Neural crest cell (in vitro differentiated cells): Measurements from ENCODE around the gene RGS8. TPM values are rescaled to one million over a fixed set of nuclear protein-coding genes. Genes with fewer than 3 reads are reported as not detected.

ENCODE experiments used
- DNase-seq: peaks from one replicate; pipeline ENCODE4 v3.0.0; 2021; ENCODE audit warnings: low read depth, mixed read lengths, low spot score
- H3K27ac Mint-ChIP-seq: one replicate; pipeline ENCODE4 v1.8.0; 2021; ENCODE audit warnings: mild to moderate bottlenecking, mixed read lengths; ENCODE audit not compliant: unreplicated experiment
- H3K27me3 Mint-ChIP-seq: 2 replicates; pipeline ENCODE4 v1.8.0; 2021; ENCODE audit warnings: low read depth, mild to moderate bottlenecking, mixed read lengths
- H3K36me3 Mint-ChIP-seq: 2 replicates; pipeline ENCODE4 v1.8.0; 2021; ENCODE audit warnings: low read depth, mild to moderate bottlenecking, mixed read lengths
- H3K4me1 Mint-ChIP-seq: 2 replicates; pipeline ENCODE4 v1.8.0; 2021; ENCODE audit warnings: mixed read lengths
- H3K4me3 Mint-ChIP-seq: one replicate; pipeline ENCODE4 v1.8.0; 2021; ENCODE audit warnings: mild to moderate bottlenecking, mixed read lengths
- H3K9me3 Mint-ChIP-seq: 2 replicates; pipeline ENCODE4 v1.8.0; 2021; ENCODE audit warnings: mixed read lengths
- total RNA-seq: library from RNA; stranded (reverse); gene quantifications from 2 replicates; pipeline ENCODE4 v1.2.1, GENCODE V29; 2021
- TF ChIP-seq, protein P1 (sequence below): fragments of 200-600 bp; sonication (generic); conservative IDR thresholded peaks from 2 replicates; pipeline ENCODE4 v1.5.0; 2021; ENCODE audit warnings: antibody characterized with exemption, mild to moderate bottlenecking

RGS8 gene
- total RNA-seq, 1 donor from 2014 or later: 1.8 TPM

DNA sequence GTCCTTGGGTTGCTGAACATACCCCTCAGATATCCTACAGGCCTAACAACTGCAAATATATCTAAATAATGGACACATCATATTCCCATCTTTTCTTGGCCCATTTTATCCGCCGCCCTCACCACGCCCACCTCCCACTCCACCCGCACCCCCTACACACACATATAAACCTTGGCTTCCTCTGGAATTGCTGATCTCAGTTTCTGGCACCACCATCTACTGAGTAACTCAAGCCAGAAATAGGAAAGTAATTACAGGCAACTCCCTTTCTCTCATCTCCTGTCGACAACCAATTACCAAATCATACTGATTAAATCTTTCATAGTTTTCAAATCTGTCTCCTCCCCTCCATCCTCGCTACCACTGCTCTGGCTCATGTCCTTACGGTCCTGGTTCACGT lies 4.7 kb downstream of the RGS8 start:
- no peak for DNase-seq
- H3K27me3 Mint-ChIP-seq: peaks cover 16% of the 10 kb centered on the region
- H3K4me3 Mint-ChIP-seq: no peak overlapping the region
- H3K4me1 Mint-ChIP-seq: peaks cover 32% of the 10 kb centered on the region
- TF ChIP-seq, protein P1, sequence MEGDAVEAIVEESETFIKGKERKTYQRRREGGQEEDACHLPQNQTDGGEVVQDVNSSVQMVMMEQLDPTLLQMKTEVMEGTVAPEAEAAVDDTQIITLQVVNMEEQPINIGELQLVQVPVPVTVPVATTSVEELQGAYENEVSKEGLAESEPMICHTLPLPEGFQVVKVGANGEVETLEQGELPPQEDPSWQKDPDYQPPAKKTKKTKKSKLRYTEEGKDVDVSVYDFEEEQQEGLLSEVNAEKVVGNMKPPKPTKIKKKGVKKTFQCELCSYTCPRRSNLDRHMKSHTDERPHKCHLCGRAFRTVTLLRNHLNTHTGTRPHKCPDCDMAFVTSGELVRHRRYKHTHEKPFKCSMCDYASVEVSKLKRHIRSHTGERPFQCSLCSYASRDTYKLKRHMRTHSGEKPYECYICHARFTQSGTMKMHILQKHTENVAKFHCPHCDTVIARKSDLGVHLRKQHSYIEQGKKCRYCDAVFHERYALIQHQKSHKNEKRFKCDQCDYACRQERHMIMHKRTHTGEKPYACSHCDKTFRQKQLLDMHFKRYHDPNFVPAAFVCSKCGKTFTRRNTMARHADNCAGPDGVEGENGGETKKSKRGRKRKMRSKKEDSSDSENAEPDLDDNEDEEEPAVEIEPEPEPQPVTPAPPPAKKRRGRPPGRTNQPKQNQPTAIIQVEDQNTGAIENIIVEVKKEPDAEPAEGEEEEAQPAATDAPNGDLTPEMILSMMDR: no peak
- no peaks in the 10 kb centered on the region for H3K9me3 Mint-ChIP-seq
- H3K27ac Mint-ChIP-seq: no peak overlapping the region
- no peaks in the 10 kb centered on the region for H3K36me3 Mint-ChIP-seq

DNA sequence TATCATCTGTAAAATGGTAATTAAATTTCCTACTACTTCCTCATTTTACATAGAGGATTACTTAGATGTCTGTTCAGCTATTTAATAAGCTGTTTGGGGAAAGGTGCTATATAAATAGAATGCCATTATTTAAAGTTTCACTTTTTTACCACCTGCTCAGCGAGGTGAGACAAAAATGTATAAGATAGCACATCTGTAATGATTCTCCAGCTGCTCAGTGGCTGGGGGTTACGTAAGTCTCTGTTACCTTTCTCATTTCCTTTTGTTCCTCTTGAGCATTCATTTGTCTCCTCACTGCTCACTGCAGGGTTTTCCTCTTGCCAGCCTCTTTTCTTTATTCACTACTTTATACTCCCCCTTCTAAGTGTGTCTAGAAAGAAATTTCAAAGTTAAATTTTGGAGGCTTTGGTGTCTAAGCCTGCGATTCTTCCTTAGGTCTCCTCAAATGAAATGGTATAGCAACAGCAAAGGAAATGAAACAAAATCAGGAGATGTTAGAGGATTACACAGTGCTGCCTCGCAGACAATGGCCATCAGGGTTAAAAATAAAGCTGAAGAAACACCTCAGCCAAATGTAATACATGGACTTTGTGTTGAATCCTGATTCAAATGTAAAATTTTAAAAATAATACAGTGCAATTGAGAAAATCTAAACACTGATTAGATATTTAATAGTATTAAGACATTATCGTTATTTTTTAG lies 6.8 kb downstream of the RGS8 start:
- TF ChIP-seq, protein P1: no peak
- Mint-ChIP-seq H3K36me3 (no peaks in the 10 kb centered on the region), H3K27me3 (peaks cover 7% of the 10 kb centered on the region), H3K4me3 (no peak overlapping the region), H3K27ac (no peak overlapping the region), H3K4me1 (peaks cover 31% of the 10 kb centered on the region), H3K9me3 (no peaks in the 10 kb centered on the region)
- DNase-seq: no peak

DNA sequence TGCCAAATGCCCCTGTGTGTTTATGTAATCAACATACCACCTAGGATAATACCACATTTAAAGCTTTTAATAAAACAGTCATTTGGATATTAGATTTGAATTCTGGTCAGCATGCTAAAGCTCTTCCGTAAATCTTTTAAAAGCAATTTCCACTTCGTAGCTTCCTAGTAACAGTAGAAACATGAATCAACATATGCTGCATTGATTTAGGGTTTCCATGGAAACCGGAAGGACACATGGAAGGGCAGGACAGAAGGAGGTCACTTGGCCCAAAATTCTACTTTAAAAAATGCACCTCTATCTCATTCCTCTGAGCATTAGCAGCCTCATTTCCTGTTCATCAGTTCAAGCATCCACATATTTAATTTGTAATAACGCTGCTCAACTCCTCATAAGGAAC lies 8.1 kb downstream of the RGS8 start:
- no peak overlapping the region for H3K27ac Mint-ChIP-seq
- H3K9me3 Mint-ChIP-seq: no peaks in the 10 kb centered on the region
- peaks cover 44% of the 10 kb centered on the region for H3K4me1 Mint-ChIP-seq
- DNase-seq: no peak
- H3K27me3 Mint-ChIP-seq: peaks cover 8% of the 10 kb centered on the region
- TF ChIP-seq, protein P1: no peak
- no peaks in the 10 kb centered on the region for H3K36me3 Mint-ChIP-seq
- no peak overlapping the region for H3K4me3 Mint-ChIP-seq

DNA sequence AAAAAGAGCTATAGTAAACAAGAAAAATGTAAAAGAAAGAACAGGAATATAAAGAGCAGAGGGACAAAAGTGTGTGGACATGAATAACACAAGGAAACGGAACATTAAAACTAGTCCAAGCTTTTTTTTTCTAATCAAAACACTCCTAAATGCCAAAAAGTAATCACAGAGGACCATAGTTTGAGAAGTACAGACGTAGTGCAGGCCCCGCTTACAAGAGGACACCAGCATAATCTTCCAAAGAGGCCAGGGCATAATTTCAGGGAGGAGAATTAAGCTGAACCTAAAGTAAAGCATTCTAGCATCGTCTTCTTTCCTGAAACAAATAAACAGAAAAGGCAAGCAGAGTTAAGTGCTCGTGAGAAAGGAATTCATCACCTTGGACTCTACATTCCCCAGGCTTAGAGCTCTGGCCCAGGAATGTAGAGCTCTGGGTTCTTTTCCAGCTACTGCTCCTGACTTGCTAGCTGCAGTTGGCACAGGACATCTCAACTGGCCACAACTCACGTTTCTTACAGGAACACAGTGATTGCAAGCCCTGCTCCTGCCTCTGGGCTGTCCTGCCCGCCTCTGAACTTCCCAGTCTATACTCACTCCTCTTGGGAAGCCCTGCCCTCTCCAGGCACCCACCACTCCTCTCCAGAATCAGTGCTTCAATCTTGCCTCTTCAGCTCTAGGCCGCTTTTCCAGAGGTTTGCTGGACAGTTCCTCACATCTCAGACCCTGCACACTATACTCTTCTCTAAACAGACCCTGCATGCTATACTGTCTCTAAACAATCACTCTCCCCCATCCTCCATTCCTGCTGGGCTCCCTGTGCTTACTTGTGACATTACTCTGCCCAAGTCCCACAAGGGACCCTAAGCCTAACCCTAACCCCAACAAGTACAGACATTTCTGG lies 9.8 kb downstream of the RGS8 start:
- Mint-ChIP-seq H3K9me3 (no peaks in the 10 kb centered on the region), H3K4me1 (peaks cover 59% of the 10 kb centered on the region), H3K27ac (no peak overlapping the region), H3K4me3 (no peak overlapping the region), H3K36me3 (no peaks in the 10 kb centered on the region), H3K27me3 (peaks cover 8% of the 10 kb centered on the region)
- no peak for DNase-seq
- TF ChIP-seq, protein P1: no peak

DNA sequence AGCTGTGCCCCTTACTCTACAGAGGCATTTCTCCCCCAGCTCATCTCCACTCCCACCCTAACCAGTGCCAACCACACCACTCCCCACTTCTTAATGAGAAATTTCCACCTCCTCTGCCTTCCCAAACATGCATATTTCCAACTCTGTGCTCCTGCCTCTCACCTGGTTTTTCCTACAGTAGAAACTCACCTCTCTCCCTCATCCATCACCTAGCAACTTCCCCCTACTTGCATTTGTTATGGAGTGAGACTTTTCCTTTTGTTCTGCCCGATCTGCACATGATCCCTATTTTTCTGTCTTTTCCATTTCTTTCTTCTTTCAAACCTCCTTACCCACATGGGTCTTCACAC lies 11.9 kb downstream of the RGS8 start:
- Mint-ChIP-seq H3K9me3 (no peaks in the 10 kb centered on the region), H3K36me3 (no peaks in the 10 kb centered on the region), H3K27ac (no peak overlapping the region), H3K4me1 (peaks cover 61% of the 10 kb centered on the region), H3K27me3 (peaks cover 8% of the 10 kb centered on the region), H3K4me3 (no peak overlapping the region)
- no peak for DNase-seq
- TF ChIP-seq, protein P1: no peak
